GM12878 (cell line): ENCODE data around the gene AOPEP. TPM values are rescaled to one million over a fixed set of nuclear protein-coding genes. Genes with fewer than 3 reads are reported as not detected.
A peak's percentile ranks its signal among the peaks of the same experiment; 100 is the strongest.

Experiments used
- ATAC-seq: fragments of 200-7000 bp; cut with Tn5 transposase; 3 replicates; pipeline ENCODE4 v1.9.1; 2020; ENCODE audit warnings: mild to moderate bottlenecking, moderate library complexity
- BruUV-seq: library from RNA; stranded (reverse); fragments of 400-500 nt; replicated peaks from 2 replicates; lab custom pipeline; 2021; lab: Mats Ljungman, UMichigan
- CTCF ChIA-PET: fragments of 300-600 bp; sonication (Branson Sonifier 250); formaldehyde crosslinking; extraction: SDS; loops from one replicate; lab custom pipeline; 2021; ENCODE audit warnings: inconsistent platforms; lab: Yijun Ruan, JAX
- POLR2A ChIA-PET: fragments of 350-600 bp; formaldehyde crosslinking; extraction: SDS; loops from one replicate; lab custom pipeline; 2021; ENCODE audit warnings: inconsistent platforms; lab: Charles Lee
- RAD21 ChIA-PET: fragments of 300-600 bp; sonication (Branson Sonifier 250); formaldehyde crosslinking; loops from one replicate; lab custom pipeline; 2023; ENCODE audit warnings: antibody characterized with exemption; ENCODE audit not compliant: unreplicated experiment; lab: Charles Lee
- SMC1A ChIA-PET: fragments of 300-600 bp; sonication (Branson Sonifier 250); formaldehyde crosslinking; loops from one replicate; lab custom pipeline; 2023; ENCODE audit not compliant: unreplicated experiment, uncharacterized antibody; lab: Charles Lee
- DNase-seq: peaks from one replicate; pipeline ENCODE4 v3.0.0-alpha.2; 2011; ENCODE audit warnings: low read depth, low spot score
- FAIRE-seq: peaks from 3 replicates; lab custom pipeline; 2011; peaks lifted over from hg19 to GRCh38; lab: Jason Lieb, UNC
- H2AFZ ChIP-seq: 2 replicates; pipeline ENCODE4 v1.6.0; 2011; ENCODE audit warnings: low read depth, low read length, control low read depth; ENCODE audit not compliant: control insufficient read depth
- H3K27ac ChIP-seq: 2 replicates; pipeline ENCODE4 v1.5.1; 2011; ENCODE audit warnings: control low read depth; ENCODE audit not compliant: control insufficient read depth, insufficient read depth
- H3K27me3 ChIP-seq, 2 experiments: replicated peaks in 1 of 2; 2 replicates each; pipeline versions ENCODE4 v1.6.0 to v1.6.1; 2011; ENCODE audit warnings: low read length in 1 of 2; ENCODE audit not compliant: control insufficient read depth in 2 of 2, insufficient read depth in 2 of 2
- H3K36me3 ChIP-seq, 2 experiments: 2 replicates each; pipeline ENCODE4 v1.5.1; 2011; ENCODE audit warnings: low read length in 1 of 2; ENCODE audit not compliant: control insufficient read depth in 2 of 2, insufficient read depth in 2 of 2
- H3K4me1 ChIP-seq: 2 replicates; pipeline ENCODE4 v1.6.1; 2011; ENCODE audit warnings: mild to moderate bottlenecking, low read length, moderate library complexity, mixed read lengths; ENCODE audit not compliant: control insufficient read depth, insufficient read depth
- H3K4me2 ChIP-seq: 2 replicates; pipeline ENCODE4 v1.6.0; 2011; ENCODE audit warnings: control low read depth; ENCODE audit not compliant: control insufficient read depth, insufficient read depth
- H3K4me3 ChIP-seq: fragments of 200-600 bp; sonication (generic); 2 replicates; pipeline ENCODE4 v1.5.1; 2016
- H3K79me2 ChIP-seq: 2 replicates; pipeline ENCODE4 v1.6.0; 2011; ENCODE audit warnings: low read length; ENCODE audit not compliant: control insufficient read depth, insufficient read depth
- H3K9ac ChIP-seq: 2 replicates; pipeline ENCODE4 v1.8.0; 2011; ENCODE audit warnings: low read length, control low read depth, mixed read lengths; ENCODE audit not compliant: control insufficient read depth, insufficient read depth
- H3K9me3 ChIP-seq: replicated peaks from 3 replicates; pipeline ENCODE4 v1.5.1; 2011; ENCODE audit warnings: mild to moderate bottlenecking, low read length; ENCODE audit not compliant: control insufficient read depth, insufficient read depth
- H4K20me1 ChIP-seq: 2 replicates; pipeline ENCODE4 v1.6.0; 2011; ENCODE audit not compliant: control insufficient read depth, insufficient read depth
- CREM ChIP-seq: IDR thresholded peaks from 2 replicates; pipeline ENCODE4 v1.6.1; 2014; ENCODE audit warnings: antibody characterized with exemption, low read depth
- EED ChIP-seq: sonication (generic); IDR thresholded peaks from 2 replicates; pipeline ENCODE4 v1.6.1; 2016; ENCODE audit warnings: antibody characterized with exemption, low read depth
- ETV6 ChIP-seq, 2 experiments: fragments of 450-650 bp in 1 of 2; IDR thresholded peaks in 1 of 2; conservative IDR thresholded peaks in 1 of 2; 2 replicates each; pipeline ENCODE4 v1.6.1; 2014; ENCODE audit warnings: antibody characterized with exemption in 1 of 2, borderline replicate concordance in 1 of 2, low read depth in 1 of 2, mild to moderate bottlenecking in 1 of 2, moderate library complexity in 1 of 2
- IRF4 ChIP-seq: IDR thresholded peaks from 2 replicates; pipeline ENCODE4 v1.6.1; 2011; ENCODE audit warnings: low read depth, low read length
- MTA2 ChIP-seq: fragments of 450-650 bp; IDR thresholded peaks from 2 replicates; pipeline ENCODE4 v1.6.1; 2016; ENCODE audit warnings: low read depth, mild to moderate bottlenecking, moderate library complexity
- NBN ChIP-seq: fragments of 450-650 bp; IDR thresholded peaks from 2 replicates; pipeline ENCODE4 v1.6.1; 2016
- NR2C1 ChIP-seq: fragments of 450-650 bp; IDR thresholded peaks from 2 replicates; pipeline ENCODE4 v1.6.1; 2017; ENCODE audit warnings: antibody characterized with exemption, mild to moderate bottlenecking, moderate library complexity
- PML ChIP-seq: IDR thresholded peaks from 2 replicates; pipeline ENCODE4 v1.6.1; 2012; ENCODE audit warnings: low read length, inconsistent platforms
- RAD21 ChIP-seq: IDR thresholded peaks from 2 replicates; pipeline ENCODE4 v1.6.1; 2011; ENCODE audit warnings: mild to moderate bottlenecking, low read depth, low read length, moderate library complexity; ENCODE audit not compliant: insufficient read depth
- SREBF2 ChIP-seq: IDR thresholded peaks from 2 replicates; pipeline ENCODE4 v1.6.1; 2012; ENCODE audit warnings: mild to moderate bottlenecking, low read length
- WRNIP1 ChIP-seq: IDR thresholded peaks from 2 replicates; pipeline ENCODE4 v1.6.1; 2011; ENCODE audit warnings: low read depth, low read length, improper control_type of control experiment, borderline replicate concordance
- WGBS: methylation state at CpG from one replicate; pipeline ENCODE4 v1.1.6; 2016; ENCODE audit warnings: low lambda C conversion rate; ENCODE audit not compliant: insufficient replicate concordance, insufficient coverage; ENCODE audit errors: missing lambda C conversion rate; 5-methylcytosine and 5-hydroxymethylcytosine counted together
- in situ Hi-C: fragments of 300-500 bp; cut with MboI; formaldehyde crosslinking; loops from 9 replicates; pipeline ENCODE4 v1.14.3; 2018; ENCODE audit warnings: mixed read lengths
- intact Hi-C: fragments of 100-400 bp; cut with micrococcal nuclease; formaldehyde crosslinking; loops from one replicate; pipeline ENCODE4 v1.14.2; 2022; ENCODE audit not compliant: unreplicated experiment
- polyA plus RNA-seq, 11 experiments: library from polyadenylated mRNA; depleted of rRNA in 4 of 11; unstranded in 6 of 11; stranded (reverse) in 5 of 11; fragments of >200 nt; fragmentation: Nextera tagmentation in 4 of 11; fragmentation: Illumina TruSeq in 1 of 11; extraction: Ambion mirVana in 4 of 11; extraction: Trizol in 1 of 11; gene quantifications; 1 replicate in 1 of 11; 2 replicates in 10 of 11; pipeline versions ENCODE4 v1.2.1 to v1.2.3, GENCODE V29; 2011 to 2016; ENCODE audit warnings: inconsistent platforms in 2 of 11, missing spikeins in 2 of 11, low read depth in 1 of 11
- total RNA-seq, 4 experiments: library from RNA; depleted of rRNA in 3 of 4; stranded (reverse); fragments of >200 nt in 3 of 4; fragmentation: Illumina TruSeq in 1 of 4; extraction: Trizol in 1 of 4; gene quantifications; 2 replicates each; pipeline versions ENCODE4 v1.2.1 to v1.2.3, GENCODE V29; 2013 to 2021
- TF ChIP-seq, protein P1 (sequence below): fragments of 450-650 bp; formaldehyde crosslinking; IDR thresholded peaks from 2 replicates; pipeline ENCODE4 v1.5.0; 2022; ENCODE audit warnings: mild to moderate bottlenecking, missing genetic modification characterization
- TF ChIP-seq, protein P2 (sequence below): fragments of 450-650 bp; IDR thresholded peaks from 2 replicates; pipeline ENCODE4 v1.6.1; 2017; ENCODE audit warnings: mild to moderate bottlenecking, low read depth, inconsistent platforms; ENCODE audit not compliant: poor library complexity, severe bottlenecking
- TF ChIP-seq, protein P3 (sequence below): fragments of 450-650 bp; IDR thresholded peaks from 2 replicates; pipeline ENCODE4 v1.6.1; 2016; ENCODE audit warnings: mild to moderate bottlenecking, moderate library complexity, borderline replicate concordance

Gene AOPEP
- total and polyA plus RNA-seq, 10 of the 15 experiments (the other 5 are each of a cell fraction or from before 2014, with no cell fraction given) = 2.3 to 16.9 (median 10.1) TPM

DNA sequence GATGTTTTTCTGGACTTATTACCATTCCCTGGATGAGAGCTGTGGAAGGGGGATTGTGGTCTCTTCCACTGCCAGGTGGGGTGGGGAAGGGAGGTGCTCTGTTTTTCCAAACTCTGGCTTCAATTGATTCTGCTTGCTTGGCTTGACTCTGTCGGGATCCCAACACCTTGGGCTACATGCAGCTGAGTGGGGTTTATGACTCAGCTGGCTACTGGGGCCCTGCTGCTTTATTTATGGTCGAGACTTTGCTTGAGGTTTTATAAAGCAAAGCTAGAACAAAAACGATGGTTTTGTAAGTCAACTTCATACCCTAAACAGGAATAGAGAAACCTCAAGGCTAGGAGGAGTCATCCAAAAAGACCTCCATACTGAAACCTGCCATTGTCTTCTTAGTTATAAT, 76.3 kb downstream of the AOPEP start:
- peak; percentile 57 for DNase-seq
- no TSS peak for BruUV-seq
- SMC1A ChIA-PET = interaction anchor here (0.8 to 3.6 kb wide), 19 partner anchors 8 to 329 kb away, joined by 3 to 22 read pairs (median 5); no protein-coding TSS in a partner anchor
- Histone ChIP-seq H3K79me2 (peaks cover 8% of the 10 kb centered on the region), H3K4me2 (peak overlapping the region; percentile 63; the same call in 1 of the 2 replicates), H3K4me1 (peaks cover 64% of the 10 kb centered on the region), H2AFZ (peak overlapping the region; percentile 66), H3K9ac (peak overlapping the region; percentile 59), H4K20me1 (no peaks in the 10 kb centered on the region), H3K9me3 (no peaks in the 10 kb centered on the region), H3K36me3 (no peaks in the 10 kb centered on the region; a peak in 1 of 4 replicates), H3K27me3 (no peaks in the 10 kb centered on the region), H3K27ac (peak overlapping the region; percentile 86), H3K4me3 (peak overlapping the region; percentile 4; the same call in 1 of the 2 replicates)
- POLR2A ChIA-PET = interaction anchor here (0.7 to 1.5 kb wide), 3 partner anchors 9 to 64 kb away, joined by 3 to 6 read pairs (median 3); no protein-coding TSS in a partner anchor
- ATAC-seq = peak; percentile 81
- peak; percentile 13 for FAIRE-seq
- in situ Hi-C loops (no loop called here), intact Hi-C loops (loop anchor here (1.0 to 2.0 kb wide), 2 partner anchors 58 to 73 kb away; no protein-coding TSS in a partner anchor)
- RAD21 ChIA-PET = interaction anchor here (1.0 to 5.9 kb wide), 7 partner anchors 18 to 325 kb away, joined by 3 to 29 read pairs (median 4); no protein-coding TSS in a partner anchor
- CTCF ChIA-PET = interaction anchor here (0.9 to 2.4 kb wide), 9 partner anchors 8 to 122 kb away, joined by 3 to 9 read pairs (median 4); no protein-coding TSS in a partner anchor
- 0% methylated on average over 3 of the region's 3 CpGs for WGBS
- peak; percentile 61; the same call in 1 of the 2 replicates for TF ChIP-seq CREM
- peak; percentile 63; the same call in 1 of the 2 replicates for TF ChIP-seq MTA2
- peak in 1 of 2 experiments; percentile 32; a peak in 1 of 4 replicates for TF ChIP-seq ETV6 (conservative IDR thresholded peaks at IDR 0.05 in 1 of 2, IDR thresholded peaks at IDR 0.05 in 1 of 2; ENCODE audit: borderline replicate concordance in 1 of 2, low read depth in 1 of 2)
- TF ChIP-seq WRNIP1 = no peak
- 0 out of 2 replicates have a peak, but pooled peaks have one; percentile 54 for TF ChIP-seq PML
- peak; percentile 81 for TF ChIP-seq EED
- TF ChIP-seq, protein P1, sequence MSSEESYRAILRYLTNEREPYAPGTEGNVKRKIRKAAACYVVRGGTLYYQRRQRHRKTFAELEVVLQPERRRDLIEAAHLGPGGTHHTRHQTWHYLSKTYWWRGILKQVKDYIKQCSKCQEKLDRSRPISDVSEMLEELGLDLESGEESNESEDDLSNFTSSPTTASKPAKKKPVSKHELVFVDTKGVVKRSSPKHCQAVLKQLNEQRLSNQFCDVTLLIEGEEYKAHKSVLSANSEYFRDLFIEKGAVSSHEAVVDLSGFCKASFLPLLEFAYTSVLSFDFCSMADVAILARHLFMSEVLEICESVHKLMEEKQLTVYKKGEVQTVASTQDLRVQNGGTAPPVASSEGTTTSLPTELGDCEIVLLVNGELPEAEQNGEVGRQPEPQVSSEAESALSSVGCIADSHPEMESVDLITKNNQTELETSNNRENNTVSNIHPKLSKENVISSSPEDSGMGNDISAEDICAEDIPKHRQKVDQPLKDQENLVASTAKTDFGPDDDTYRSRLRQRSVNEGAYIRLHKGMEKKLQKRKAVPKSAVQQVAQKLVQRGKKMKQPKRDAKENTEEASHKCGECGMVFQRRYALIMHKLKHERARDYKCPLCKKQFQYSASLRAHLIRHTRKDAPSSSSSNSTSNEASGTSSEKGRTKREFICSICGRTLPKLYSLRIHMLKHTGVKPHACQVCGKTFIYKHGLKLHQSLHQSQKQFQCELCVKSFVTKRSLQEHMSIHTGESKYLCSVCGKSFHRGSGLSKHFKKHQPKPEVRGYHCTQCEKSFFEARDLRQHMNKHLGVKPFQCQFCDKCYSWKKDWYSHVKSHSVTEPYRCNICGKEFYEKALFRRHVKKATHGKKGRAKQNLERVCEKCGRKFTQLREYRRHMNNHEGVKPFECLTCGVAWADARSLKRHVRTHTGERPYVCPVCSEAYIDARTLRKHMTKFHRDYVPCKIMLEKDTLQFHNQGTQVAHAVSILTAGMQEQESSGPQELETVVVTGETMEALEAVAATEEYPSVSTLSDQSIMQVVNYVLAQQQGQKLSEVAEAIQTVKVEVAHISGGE (CRISPR knock-in tag) = no peak
- TF ChIP-seq SREBF2 = no peak
- TF ChIP-seq, protein P2, sequence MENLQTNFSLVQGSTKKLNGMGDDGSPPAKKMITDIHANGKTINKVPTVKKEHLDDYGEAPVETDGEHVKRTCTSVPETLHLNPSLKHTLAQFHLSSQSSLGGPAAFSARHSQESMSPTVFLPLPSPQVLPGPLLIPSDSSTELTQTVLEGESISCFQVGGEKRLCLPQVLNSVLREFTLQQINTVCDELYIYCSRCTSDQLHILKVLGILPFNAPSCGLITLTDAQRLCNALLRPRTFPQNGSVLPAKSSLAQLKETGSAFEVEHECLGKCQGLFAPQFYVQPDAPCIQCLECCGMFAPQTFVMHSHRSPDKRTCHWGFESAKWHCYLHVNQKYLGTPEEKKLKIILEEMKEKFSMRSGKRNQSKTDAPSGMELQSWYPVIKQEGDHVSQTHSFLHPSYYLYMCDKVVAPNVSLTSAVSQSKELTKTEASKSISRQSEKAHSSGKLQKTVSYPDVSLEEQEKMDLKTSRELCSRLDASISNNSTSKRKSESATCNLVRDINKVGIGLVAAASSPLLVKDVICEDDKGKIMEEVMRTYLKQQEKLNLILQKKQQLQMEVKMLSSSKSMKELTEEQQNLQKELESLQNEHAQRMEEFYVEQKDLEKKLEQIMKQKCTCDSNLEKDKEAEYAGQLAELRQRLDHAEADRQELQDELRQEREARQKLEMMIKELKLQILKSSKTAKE = peak; percentile 27
- 0 out of 2 replicates have a peak, but pooled peaks have one; percentile 23 for TF ChIP-seq NBN
- 0 out of 2 replicates have a peak, but pooled peaks have one; percentile 10 for TF ChIP-seq IRF4
- no peak for TF ChIP-seq NR2C1
- TF ChIP-seq, protein P3, sequence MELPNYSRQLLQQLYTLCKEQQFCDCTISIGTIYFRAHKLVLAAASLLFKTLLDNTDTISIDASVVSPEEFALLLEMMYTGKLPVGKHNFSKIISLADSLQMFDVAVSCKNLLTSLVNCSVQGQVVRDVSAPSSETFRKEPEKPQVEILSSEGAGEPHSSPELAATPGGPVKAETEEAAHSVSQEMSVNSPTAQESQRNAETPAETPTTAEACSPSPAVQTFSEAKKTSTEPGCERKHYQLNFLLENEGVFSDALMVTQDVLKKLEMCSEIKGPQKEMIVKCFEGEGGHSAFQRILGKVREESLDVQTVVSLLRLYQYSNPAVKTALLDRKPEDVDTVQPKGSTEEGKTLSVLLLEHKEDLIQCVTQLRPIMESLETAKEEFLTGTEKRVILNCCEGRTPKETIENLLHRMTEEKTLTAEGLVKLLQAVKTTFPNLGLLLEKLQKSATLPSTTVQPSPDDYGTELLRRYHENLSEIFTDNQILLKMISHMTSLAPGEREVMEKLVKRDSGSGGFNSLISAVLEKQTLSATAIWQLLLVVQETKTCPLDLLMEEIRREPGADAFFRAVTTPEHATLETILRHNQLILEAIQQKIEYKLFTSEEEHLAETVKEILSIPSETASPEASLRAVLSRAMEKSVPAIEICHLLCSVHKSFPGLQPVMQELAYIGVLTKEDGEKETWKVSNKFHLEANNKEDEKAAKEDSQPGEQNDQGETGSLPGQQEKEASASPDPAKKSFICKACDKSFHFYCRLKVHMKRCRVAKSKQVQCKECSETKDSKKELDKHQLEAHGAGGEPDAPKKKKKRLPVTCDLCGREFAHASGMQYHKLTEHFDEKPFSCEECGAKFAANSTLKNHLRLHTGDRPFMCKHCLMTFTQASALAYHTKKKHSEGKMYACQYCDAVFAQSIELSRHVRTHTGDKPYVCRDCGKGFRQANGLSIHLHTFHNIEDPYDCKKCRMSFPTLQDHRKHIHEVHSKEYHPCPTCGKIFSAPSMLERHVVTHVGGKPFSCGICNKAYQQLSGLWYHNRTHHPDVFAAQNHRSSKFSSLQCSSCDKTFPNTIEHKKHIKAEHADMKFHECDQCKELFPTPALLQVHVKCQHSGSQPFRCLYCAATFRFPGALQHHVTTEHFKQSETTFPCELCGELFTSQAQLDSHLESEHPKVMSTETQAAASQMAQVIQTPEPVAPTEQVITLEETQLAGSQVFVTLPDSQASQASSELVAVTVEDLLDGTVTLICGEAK = no peak
- TF ChIP-seq RAD21 = 0 out of 2 replicates have a peak, but pooled peaks have one; percentile 17
